Astrocyte (in vitro differentiated cells and primary cell): ENCODE results near the gene BMPR1A. TPM values are rescaled to one million over a fixed set of nuclear protein-coding genes. Genes with fewer than 3 reads are reported as not detected.
A peak's percentile ranks its signal among the peaks of the same experiment; 100 is the strongest.

Experiments
- DNase-seq: peaks from one replicate; pipeline ENCODE4 v3.0.0-alpha.2; 2010; ENCODE audit warnings: low read depth
- FAIRE-seq: peaks from 2 replicates; lab custom pipeline; 2011; peaks lifted over from hg19 to GRCh38; lab: Jason Lieb, UNC
- H2AFZ ChIP-seq: 2 replicates; pipeline ENCODE4 v1.6.0; 2012; ENCODE audit warnings: low read depth, low read length, inconsistent platforms
- H3K27ac ChIP-seq: 2 replicates; pipeline ENCODE4 v1.5.1; 2011; ENCODE audit warnings: low read depth, low read length, inconsistent platforms
- H3K27me3 ChIP-seq: 2 replicates; pipeline ENCODE4 v1.6.0; 2011; ENCODE audit warnings: low read length, inconsistent platforms; ENCODE audit not compliant: insufficient read depth
- H3K36me3 ChIP-seq: 2 replicates; pipeline ENCODE4 v1.5.1; 2011; ENCODE audit warnings: low read length, inconsistent platforms; ENCODE audit not compliant: insufficient read depth
- H3K4me1 ChIP-seq: 2 replicates; pipeline ENCODE4 v1.5.1; 2011; ENCODE audit warnings: low read length, inconsistent platforms; ENCODE audit not compliant: insufficient read depth
- H3K4me2 ChIP-seq: 2 replicates; pipeline ENCODE4 v1.6.0; 2012; ENCODE audit warnings: low read length, inconsistent platforms
- H3K4me3 ChIP-seq: 2 replicates; pipeline ENCODE4 v1.5.1; 2011; ENCODE audit warnings: low read depth, mild to moderate bottlenecking, low read length, inconsistent platforms; ENCODE audit not compliant: insufficient read depth
- H3K79me2 ChIP-seq: 2 replicates; pipeline ENCODE4 v1.6.0; 2012; ENCODE audit warnings: mild to moderate bottlenecking, low read length, inconsistent platforms; ENCODE audit not compliant: insufficient read depth
- H3K9ac ChIP-seq: 2 replicates; pipeline ENCODE4 v1.6.0; 2012; ENCODE audit warnings: mild to moderate bottlenecking, low read length, inconsistent platforms
- H3K9me3 ChIP-seq: 2 replicates; pipeline ENCODE4 v1.5.1; 2012; ENCODE audit warnings: low read depth, mild to moderate bottlenecking, low read length, inconsistent platforms; ENCODE audit not compliant: insufficient read depth
- H4K20me1 ChIP-seq: 2 replicates; pipeline ENCODE4 v1.6.0; 2012; ENCODE audit warnings: low read length, inconsistent platforms; ENCODE audit not compliant: insufficient read depth
- H3K27ac Mint-ChIP-seq: one replicate; pipeline ENCODE4 v1.8.0; 2021; ENCODE audit warnings: mild to moderate bottlenecking, mixed read lengths; ENCODE audit not compliant: unreplicated experiment
- H3K27me3 Mint-ChIP-seq: one replicate; pipeline ENCODE4 v1.8.0; 2021; ENCODE audit warnings: low read depth, mixed read lengths; ENCODE audit not compliant: unreplicated experiment
- H3K36me3 Mint-ChIP-seq: one replicate; pipeline ENCODE4 v1.8.0; 2021; ENCODE audit warnings: low read depth, mixed read lengths; ENCODE audit not compliant: unreplicated experiment
- H3K4me1 Mint-ChIP-seq: one replicate; pipeline ENCODE4 v1.8.0; 2021; ENCODE audit warnings: low read depth, mixed read lengths; ENCODE audit not compliant: unreplicated experiment
- H3K4me3 Mint-ChIP-seq: one replicate; pipeline ENCODE4 v1.8.0; 2021; ENCODE audit warnings: mild to moderate bottlenecking, moderate library complexity, mixed read lengths; ENCODE audit not compliant: unreplicated experiment
- H3K9me3 Mint-ChIP-seq: one replicate; pipeline ENCODE4 v1.8.0; 2021; ENCODE audit warnings: mild to moderate bottlenecking, mixed read lengths; ENCODE audit not compliant: unreplicated experiment
- CTCF ChIP-seq: IDR thresholded peaks from 2 replicates; pipeline ENCODE4 v1.5.1; 2011; ENCODE audit warnings: low read depth, mild to moderate bottlenecking, inconsistent platforms, low read length, moderate library complexity; ENCODE audit not compliant: insufficient read depth
- EZH2 ChIP-seq: IDR thresholded peaks from 2 replicates; pipeline ENCODE4 v1.6.1; 2012; ENCODE audit warnings: mild to moderate bottlenecking, low read length, inconsistent platforms; ENCODE audit not compliant: insufficient read depth
- total RNA-seq: library from RNA; stranded (reverse); gene quantifications from 2 replicates; pipeline ENCODE4 v1.2.1, GENCODE V29; 2021

Gene BMPR1A
- total RNA-seq, 1 donor from 2014 or later, result 52.2 TPM

GRCh38 chr10:86753638-86754434 lies 2.6 kb upstream of the BMPR1A start:
- H3K36me3 Mint-ChIP-seq, result no peaks in the 10 kb centered on the region
- H4K20me1 ChIP-seq, result peaks cover 20% of the 10 kb centered on the region
- peak overlapping the region; percentile 7 for H3K27ac Mint-ChIP-seq
- H3K4me1 ChIP-seq, result peaks cover 6% of the 10 kb centered on the region
- no peaks in the 10 kb centered on the region for H3K27me3 ChIP-seq
- no peak overlapping the region for H3K9ac ChIP-seq
- no peaks in the 10 kb centered on the region for H3K36me3 ChIP-seq
- no peaks in the 10 kb centered on the region for H3K9me3 Mint-ChIP-seq
- H3K9me3 ChIP-seq, result no peaks in the 10 kb centered on the region
- no peak for FAIRE-seq
- no peak overlapping the region for H3K4me3 ChIP-seq
- DNase-seq, result no peak
- no peak overlapping the region for H3K4me2 ChIP-seq
- TF ChIP-seq CTCF, result no peak
- no peak for TF ChIP-seq EZH2
- peaks cover 48% of the 10 kb centered on the region for H3K79me2 ChIP-seq
- peak overlapping the region; percentile 88 for H3K4me3 Mint-ChIP-seq
- H3K4me1 Mint-ChIP-seq, result peaks cover 12% of the 10 kb centered on the region
- H3K27me3 Mint-ChIP-seq, result no peaks in the 10 kb centered on the region
- no peak overlapping the region for H3K27ac ChIP-seq
- no peak overlapping the region for H2AFZ ChIP-seq

GRCh38 chr10:86755454-86755739 lies 1.0 kb upstream of the BMPR1A start:
- Mint-ChIP-seq H3K9me3 (no peaks in the 10 kb centered on the region), H3K36me3 (no peaks in the 10 kb centered on the region), H3K4me3 (peak overlapping the region; percentile 88), H3K27me3 (no peaks in the 10 kb centered on the region), H3K27ac (peak overlapping the region; percentile 54), H3K4me1 (peaks cover 22% of the 10 kb centered on the region)
- TF ChIP-seq CTCF, result no peak
- TF ChIP-seq EZH2, result no peak
- peaks cover 31% of the 10 kb centered on the region for H4K20me1 ChIP-seq
- peaks cover 6% of the 10 kb centered on the region for H3K4me1 ChIP-seq
- peaks cover 58% of the 10 kb centered on the region for H3K79me2 ChIP-seq
- peak; percentile 13 for FAIRE-seq
- DNase-seq, result no peak
- peak overlapping the region; percentile 83 for H3K4me3 ChIP-seq
- no peaks in the 10 kb centered on the region for H3K36me3 ChIP-seq
- peak overlapping the region; percentile 99 for H3K9ac ChIP-seq
- H3K27ac ChIP-seq, result peak overlapping the region; percentile 99
- H2AFZ ChIP-seq, result peak overlapping the region; percentile 89
- H3K9me3 ChIP-seq, result no peaks in the 10 kb centered on the region
- H3K4me2 ChIP-seq, result peak overlapping the region; percentile 85
- H3K27me3 ChIP-seq, result no peaks in the 10 kb centered on the region
